Activated gamma-delta T cell (primary cell): ENCODE data around the gene MTARC1.

Experiments used
- DNase-seq: peaks from one replicate; lab custom pipeline; 2025; lab: John Stamatoyannopoulos, UW

The MTARC1 gene

DNA sequence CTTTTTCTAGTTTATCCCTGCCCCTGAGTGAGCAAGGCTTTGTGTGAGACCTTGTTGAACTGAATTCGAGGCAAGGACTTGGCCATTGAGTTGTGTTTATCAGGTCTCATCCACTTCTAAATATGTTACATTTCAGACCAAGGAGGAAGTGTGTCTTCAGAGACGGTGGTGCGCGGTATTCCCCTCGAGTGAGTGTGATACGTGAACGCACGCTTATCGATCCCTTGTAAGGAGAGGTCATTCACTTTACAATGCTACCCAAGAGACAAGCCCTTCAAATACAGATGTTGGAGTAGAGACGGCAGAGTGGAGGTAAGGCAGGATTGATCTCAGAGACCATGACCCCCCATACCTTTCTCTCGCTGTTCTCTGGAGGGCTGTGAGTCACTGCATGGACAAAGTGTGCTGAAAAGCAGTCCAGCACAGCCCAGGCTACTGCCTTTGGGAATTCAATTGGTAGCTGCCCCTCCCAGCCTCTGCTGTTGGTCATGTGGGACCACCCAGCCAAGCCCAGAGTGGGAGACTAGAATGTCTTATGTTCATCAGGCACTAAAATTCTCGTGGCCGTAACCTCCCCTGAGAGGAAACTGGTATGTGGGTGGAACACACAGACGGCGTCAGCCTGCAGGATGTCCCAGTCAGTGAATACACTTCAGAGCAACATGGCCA is 16.3 kb upstream of the MTARC1 start:
- no peak for DNase-seq

DNA sequence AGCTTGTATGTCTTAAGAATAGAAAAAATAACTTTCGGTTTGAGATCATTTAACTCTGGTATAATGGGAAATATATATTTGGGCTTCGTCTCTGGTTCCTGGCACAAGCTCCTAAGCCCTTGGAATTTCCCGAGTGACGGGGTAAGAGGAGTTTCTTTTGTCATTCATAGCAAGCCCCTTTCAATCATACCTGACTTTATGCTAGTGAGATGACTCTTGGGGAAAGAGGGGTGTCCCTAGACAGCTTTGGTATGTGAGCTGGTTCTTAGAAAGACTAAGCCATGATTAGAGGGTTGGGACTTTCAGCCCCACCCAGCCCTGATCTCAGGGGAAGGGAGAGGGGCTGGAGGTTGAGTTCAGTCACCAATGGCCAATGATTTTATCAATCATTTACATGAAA is 13.9 kb upstream of the MTARC1 start:
- no peak for DNase-seq

DNA sequence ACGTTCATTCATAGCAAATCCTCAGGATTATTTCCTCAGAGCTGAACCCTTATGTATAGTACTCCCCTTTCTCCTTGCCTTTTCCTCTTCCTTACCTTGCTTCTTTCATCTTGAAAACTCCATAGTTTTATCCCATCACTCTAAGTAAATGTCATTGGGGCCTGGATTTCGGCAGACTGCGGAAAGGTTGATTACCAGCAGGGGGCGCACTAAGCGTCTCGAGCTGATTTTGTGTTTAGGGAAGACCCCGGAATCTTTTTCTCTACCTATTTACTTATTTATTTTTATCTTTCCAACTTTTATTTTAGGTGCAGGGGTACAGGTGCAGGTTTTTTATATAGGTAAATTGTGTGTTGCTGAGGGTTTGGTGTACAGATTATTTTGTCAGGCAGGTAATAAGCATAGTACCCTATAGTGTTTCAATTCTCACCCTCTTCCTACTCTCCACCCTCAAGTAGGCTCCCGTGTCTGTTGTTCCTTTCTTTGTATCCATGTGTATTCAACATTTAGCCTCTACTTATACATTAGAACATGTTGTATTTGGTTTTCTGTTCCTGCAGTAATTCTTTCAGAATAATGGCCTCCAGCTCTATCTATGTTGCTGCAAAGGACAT is 11.4 kb upstream of the MTARC1 start:
- DNase-seq, result no peak

DNA sequence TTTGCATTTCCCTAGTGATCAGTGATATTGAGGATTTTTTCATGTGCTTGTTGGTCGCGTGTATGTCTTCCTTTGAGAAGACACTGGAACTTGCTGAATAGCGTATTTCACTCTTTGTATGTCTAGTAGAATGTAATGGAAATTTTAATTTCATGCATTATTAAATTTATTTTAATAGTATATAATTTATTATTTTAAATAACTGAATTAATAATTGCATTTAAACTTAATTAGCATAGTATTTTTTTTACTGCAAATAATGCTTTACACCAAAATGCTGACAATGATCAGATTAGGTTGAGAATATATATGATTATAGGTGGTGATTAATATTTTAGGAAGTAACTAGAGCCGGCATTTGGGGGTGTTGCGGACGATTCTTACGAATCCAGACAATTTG is 10.5 kb upstream of the MTARC1 start:
- DNase-seq, result no peak

DNA sequence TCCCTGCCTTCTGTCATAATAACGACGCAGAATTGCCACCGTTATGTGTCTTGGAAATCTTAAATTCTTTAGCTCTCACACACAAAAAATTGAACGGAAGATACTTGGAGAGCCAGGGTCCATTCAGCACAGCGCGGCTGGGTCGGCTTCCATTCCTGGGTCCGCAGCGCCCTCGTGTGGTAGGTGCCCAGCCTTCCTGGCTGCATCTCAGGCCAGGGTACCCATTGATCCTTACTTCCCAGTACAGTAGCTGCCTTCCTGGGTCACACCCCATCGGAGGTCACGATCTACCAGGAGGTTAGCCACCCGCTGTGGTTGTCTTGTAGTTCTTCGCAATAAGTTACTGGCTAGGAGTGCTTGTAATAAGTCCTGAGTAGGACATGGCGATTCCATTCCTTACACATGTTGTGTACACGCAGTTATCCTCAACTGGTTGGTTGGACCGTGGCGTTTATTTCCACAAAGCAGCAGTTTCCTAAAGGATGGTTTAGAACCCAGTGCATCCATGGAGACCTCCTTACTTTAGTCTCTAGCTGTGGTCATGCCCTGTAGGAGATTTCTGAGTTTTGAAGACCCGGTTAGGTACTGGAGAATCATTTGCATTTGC is 9.9 kb upstream of the MTARC1 start:
- no peak for DNase-seq

DNA sequence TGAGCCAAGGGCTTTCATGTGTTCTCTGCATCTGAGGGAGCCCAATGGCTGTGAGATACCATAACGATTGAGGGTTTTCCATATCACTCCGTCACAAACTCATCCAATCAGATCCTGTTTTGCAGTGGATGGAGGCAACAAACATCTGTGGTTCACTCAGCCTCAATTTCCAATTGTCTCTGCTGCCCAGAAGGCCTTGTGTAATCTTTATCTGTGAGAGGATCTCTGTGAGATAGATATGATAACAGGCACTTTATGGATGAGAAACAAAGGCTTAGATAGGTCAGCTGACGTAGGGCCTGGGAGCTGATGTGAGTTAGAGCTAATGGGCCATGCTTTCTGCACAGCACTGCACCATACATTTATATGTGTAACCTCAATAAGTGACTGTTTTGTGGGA is 3.3 kb upstream of the MTARC1 start:
- DNase-seq, result no peak

DNA sequence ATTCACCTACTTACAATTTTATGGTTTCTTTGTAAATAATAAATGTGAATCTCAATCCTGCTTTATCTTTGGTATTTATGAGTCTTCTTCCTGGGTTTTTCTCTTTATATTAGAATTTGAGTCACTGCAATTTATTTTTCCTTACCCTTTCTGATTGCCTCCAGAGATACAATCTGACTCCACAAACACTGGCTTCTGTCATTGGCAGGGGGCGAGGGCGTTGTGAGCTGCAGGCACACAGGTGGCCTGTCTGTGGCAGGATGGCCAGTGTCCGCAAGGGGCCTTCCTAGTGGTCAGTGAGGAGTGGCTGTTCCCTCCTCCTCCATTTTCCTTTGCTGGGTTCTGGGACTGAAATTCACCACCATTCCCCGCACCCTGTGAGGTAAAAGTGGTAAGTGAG is 2.0 kb upstream of the MTARC1 start:
- no peak for DNase-seq

DNA sequence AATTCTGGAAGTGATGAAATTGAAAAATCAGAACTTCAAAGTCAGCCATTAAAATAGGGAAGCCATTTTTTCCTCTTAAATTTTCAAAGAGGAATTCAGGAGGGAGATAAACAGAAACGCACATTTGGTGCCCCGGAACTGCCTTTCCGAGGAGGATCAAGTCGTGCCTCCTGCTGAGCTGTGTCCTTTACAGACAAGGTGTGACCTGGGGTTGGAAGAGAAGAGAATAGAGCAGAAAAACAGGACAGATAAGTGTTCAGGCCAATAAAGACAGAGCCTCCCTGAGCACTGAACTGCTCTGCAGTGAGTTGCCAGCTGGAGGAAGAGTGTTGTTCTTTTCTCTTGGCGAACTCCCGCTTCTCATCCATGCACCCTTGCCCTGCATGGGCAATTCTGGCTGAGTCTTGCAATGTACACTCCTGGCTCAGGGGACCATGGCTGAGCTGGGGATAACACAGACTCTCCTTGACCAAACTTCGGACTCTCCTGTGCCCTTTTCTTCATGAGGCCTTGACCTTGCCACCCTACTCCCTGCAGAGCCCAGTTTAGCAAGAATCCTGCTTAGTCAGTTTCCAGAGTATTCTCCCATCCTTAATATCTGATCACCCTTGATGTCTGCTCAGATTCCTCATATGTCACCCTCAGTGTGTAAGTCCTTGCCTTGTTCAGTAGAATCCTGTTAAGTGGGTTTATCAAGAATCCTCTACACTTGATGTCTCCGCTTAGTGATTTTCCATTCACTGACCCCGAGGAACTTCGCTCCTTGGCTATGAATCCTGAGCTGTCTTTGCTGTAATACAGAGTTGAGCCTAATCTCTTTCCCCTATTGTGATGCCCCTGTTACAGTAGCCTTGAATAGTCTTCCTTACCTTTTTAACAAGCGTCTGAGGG is 1.3 kb upstream of the MTARC1 start:
- DNase-seq, result no peak

DNA sequence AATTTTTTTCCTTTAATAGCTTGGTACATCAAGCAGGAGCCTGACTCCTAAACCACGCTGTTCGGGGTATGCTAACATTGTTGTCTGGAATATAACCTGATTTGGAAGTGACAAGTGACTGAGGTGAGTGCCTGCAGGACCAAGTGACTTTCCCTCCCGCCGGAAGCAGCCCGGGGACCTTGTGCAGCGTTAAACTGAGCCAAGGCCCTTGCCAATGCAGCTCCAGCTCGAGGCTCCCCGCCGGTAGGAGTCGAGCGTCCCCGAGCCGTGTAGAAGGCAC is 716 bp upstream of the MTARC1 start:
- no peak for DNase-seq

DNA sequence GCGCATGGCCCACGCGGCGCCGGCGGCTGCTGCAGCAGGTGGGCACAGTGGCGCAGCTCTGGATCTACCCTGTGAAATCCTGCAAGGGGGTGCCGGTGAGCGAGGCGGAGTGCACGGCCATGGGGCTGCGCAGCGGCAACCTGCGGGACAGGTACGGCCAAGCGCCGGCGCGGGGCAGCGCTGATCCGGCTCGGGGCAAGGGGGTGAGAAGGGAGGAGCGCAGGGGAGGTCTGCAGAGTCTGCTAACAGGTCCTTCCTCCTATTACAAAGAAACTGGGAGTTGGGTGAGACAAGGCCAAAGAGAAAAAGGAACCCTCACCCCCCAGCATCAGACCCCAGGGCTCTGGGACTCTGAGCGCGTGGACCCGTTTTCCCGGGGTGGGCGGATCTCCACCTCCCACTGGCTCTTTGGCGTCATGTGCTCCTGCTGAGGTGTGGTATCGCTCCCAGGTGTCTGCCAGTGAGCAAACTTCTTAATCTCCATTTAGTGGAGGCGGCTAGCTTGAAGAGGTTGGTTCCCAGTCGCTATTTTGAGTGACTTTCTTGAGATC is 431 bp downstream of the MTARC1 start:
- no peak for DNase-seq

DNA sequence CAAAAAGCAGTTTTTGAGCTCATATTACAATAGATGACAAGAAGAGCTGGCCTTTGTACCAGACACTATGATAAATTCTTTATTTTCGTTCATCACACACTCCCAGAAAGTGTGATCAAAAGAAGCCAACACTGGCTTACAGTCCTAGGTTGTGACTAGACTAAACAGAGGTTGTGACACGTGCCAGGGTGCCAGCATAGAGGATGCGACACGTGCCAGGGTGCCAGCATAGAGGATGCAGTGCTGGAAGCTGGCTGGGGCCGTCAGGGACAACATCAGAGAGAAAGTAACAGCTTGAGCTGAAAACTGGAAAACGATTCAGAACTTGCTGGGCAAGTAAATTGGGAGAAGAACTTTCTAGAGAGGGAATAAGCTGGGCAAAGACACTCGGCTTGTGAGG is 2.2 kb downstream of the MTARC1 start:
- DNase-seq, result no peak

DNA sequence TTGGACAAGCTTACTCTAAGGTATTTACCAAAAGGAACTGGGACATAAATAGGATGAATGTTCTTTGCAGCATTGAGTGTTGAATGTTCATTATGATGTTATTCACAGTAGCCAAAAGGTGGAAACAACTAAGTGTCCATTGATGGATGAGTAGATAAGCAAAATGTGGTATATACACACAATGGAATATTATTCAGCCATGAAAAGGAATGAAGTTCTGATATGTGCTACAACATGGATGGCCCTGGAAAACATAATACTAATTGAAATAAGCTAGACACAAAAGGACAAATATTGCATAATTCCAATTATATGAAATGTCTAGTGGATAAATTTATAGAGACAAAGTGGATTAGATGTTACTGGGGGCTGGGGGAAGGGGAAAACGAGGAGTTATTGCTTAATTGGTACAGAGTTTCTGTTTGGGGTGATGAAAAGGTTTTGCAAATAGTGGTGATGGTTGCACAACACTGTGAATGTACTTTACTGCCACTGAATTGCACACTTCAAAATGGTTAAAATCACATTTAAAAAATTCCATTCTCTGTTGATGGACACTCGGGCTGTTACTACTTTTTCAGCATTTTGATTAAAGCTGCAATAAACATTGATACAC is 2.9 kb downstream of the MTARC1 start:
- no peak for DNase-seq

DNA sequence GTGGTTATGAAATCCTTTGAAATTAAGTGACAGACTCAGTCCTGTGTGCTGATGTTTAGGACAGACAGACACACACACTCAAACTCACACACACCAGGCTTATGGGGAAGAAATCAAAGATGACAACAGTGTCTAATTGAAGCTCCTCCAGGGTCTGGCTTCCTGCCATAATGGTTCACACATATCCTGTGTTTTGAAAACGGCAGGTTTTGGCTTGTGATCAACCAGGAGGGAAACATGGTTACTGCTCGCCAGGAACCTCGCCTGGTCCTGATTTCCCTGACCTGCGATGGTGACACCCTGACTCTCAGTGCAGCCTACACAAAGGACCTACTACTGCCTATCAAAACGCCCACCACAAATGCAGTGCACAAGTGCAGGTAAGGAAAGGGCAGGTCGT is 4.6 kb downstream of the MTARC1 start:
- no peak for DNase-seq

DNA sequence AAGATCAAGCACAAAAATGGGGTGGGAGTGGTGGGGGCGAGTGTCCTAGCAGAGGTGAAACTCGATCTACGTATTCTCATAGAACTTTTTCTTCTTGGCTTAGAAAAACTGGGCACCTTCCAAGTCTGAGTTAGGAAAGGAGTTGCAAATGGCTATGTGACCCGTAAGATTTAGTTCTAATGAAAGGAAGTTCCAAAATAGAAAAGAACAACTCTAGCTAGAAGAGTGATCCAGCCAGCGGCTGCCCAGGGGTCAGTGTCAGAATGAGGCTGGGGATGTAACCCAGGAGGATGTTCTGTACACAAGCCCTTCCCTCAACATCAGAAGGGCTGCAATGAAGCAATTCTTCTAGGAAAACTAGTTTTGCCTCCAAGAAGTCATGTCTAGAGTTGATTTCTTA is 5.2 kb downstream of the MTARC1 start:
- DNase-seq, result no peak

DNA sequence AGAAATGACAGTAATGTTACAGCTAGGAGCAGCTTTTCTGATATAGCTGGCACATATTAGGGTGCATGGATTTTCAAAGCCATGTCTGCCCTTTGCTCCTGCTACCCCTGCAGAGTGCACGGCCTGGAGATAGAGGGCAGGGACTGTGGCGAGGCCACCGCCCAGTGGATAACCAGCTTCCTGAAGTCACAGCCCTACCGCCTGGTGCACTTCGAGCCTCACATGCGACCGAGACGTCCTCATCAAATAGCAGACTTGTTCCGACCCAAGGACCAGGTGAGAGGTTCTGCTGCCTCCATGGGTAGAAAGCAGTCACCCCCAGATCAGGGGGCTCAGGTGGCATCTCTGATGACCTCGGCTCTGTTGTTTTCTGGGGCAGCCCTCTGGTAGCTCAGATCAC is 9.8 kb downstream of the MTARC1 start:
- DNase-seq, result no peak

DNA sequence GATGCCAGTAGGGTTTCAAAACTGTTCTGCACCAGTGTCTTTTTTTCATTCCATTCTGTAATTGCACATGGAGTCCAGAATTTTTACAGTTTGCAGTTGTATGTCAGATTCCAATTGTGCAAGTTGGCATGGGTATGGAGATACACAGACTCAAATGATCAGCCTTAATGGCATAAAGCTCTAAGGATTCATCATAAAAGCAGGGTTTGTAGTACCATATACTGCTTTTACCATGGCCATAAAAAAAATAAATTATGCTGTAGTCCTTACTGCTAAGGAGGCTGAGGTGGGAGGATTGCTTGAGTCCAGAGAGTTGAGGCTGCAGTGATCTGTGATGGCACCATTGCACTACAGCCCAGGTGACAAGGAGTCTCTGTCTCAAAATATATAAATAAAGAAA is 10.3 kb downstream of the MTARC1 start:
- no peak for DNase-seq

DNA sequence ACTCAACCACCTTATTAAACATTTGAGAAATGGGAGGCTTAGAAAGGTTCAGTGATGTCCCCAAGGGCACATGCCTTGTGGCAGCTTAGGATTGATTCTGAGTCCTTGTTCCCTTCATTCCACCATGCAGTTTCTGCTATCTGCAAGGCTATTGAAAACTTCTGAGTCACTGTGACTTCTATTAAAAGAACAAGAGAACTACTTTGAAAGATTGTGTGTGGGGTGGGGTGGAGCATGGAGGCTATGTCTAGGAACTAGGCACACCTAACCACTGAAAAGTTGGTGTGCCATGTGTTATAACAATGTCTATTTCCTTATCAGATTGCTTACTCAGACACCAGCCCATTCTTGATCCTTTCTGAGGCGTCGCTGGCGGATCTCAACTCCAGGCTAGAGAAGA is 10.8 kb downstream of the MTARC1 start:
- no peak for DNase-seq

DNA sequence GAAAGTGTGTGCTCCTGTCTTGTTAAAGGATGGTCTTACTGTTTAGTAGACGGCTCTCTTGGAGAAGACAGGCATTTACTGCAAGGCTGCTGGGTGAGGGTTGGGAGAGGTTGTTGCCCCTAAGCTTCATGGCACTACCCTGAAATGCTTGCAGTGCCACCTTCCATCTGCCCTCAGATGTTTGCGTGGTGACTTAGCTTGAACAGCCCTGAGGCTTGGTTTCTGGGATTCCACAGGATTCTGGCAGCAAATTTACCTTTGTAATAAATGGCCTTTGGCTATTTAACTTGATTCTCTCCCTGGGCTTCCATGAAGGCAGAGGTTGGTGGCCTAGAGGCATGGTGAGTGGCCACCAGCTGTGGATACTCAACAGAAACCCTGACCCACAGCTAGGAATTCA is 11.6 kb downstream of the MTARC1 start:
- no peak for DNase-seq

DNA sequence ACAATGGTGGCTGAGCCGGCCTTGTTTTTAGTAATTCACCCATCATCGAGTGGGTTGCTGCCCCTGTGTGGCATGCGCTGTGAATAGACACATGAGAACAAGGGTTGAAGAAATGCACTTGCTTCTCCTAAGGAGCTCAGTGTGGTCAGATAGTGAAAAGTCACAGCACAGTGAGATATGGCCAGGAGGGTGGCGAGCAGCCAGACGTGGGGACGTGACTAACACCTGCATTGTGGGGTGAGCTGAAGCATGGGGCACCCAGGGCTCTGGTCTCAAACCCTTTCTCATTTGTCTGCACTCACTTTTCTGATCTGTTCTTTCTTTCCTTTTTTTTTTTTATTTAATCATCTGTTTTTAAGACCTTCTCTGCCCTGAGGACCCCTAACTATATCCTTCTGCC is 13.5 kb downstream of the MTARC1 start:
- DNase-seq, result no peak

DNA sequence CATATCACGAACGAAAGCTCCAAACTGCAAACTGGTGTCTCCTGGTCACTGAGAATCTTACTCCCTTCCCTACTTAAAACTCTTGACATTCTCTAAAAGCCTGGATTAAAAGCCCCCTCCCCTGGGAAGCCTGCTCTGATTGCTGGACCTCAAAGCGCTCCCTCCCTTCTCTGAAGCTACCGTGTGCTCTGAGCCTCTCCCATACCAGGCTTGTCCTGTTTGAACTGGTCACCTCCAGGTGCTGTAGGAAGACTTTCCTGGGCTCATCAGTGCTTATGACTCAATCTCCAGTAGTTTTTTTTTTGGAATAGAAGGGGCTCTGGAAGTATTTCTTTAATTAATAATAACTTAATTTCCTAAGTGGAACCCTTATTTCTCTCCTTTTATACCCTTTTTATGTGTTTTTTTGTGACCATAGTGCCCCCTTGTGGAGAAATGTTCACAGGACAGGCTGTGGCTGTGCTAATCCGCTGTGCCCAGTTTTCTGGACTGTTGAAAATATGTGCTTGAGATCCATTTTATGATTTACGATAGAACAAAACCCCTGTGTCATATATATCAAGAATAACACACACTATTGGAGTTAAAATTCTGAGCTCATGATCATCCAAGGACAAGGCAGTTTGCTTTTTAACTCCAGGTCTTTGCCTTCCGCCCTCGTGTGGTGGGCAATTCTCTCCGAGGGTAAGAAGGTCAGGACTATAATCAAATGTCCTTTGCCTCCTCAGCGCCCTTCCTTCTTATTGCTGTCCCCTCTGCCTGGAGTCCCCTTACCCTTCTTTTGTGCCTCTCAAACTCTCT is 16.9 kb downstream of the MTARC1 start:
- DNase-seq, result no peak

DNA sequence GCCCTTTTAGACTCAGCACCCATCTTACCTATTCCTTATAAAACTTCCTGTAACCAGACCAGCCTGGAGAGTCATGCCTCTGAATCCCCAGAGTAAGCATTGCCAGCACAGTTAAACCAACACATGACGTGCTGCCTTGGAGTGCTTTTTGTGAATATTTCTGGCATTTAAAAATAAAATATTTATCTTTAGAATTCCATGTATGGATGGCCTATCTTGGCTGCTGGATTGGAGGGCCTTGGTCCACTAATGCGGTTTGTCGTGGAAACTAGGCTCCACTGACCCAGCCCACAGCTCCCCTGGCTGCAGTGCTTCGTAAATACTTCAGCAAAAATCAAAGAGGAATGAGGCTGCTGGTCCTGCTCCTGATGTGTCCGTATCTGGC is 17.5 kb downstream of the MTARC1 start:
- no peak for DNase-seq
